ENCODE measurements around the gene APP. TPM values are rescaled to one million over a fixed set of nuclear protein-coding genes. Genes with fewer than 3 reads are reported as not detected.

Gene APP
- total RNA-seq, 1 donor from 2014 or later, result 674 TPM

DNA sequence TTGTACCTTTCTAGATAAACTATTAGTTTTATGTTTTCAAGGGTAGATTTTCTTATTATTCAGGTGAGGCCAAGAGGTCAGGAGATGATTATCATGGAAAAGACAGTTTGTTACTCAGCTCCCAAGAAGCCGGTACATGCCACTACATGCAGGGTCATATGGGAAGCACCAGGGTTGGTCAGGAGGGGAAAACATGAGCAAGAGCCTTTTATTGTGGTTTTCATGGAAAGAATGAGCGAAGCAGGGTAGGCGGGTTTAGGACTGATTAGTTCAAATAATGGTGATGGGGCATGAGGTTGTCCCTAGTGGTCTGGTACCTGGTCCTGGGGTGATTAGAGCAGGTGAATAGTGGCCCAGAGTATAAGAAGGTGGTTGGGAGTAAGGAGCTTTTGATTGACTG, 189.9 kb downstream of the APP start:
- no peak for DNase-seq (ENCODE audit: low spot score)

DNA sequence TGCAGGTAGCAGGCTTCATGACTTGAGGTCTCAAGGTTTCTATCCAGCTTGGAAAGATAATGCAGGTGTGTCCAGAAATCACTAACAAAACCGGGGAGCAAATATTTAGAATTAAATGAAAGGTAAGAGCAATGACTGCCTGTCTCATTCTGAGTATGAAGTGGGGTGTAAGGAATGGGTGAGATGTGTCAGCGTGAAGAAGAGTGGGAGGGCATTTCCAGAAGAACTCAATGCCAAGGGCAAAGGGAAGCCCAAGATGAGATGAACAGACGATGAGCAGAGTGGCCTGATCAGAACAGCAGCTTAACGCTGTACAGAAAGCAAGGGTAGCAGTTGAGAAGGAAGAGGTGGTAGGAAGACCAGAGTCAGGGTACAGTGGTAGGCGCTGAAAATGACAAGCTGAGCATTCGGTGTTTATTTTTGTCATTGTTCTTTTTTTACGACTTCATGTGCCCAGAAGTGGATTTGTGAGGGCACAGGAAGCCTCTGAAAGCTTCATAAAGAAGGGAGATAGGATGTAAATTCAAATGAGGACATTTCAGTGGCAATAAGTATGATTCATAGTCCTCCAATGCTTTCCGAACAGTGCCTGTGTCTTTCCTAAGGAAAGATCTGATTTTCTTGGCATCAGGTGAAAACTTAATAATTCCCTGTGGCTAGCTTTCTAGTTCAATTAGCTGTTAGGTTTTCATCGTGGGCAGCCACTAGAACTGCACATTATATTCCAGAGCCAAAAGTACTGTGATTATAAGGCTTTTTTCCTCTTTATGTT, 190.5 kb downstream of the APP start:
- DNase-seq (ENCODE audit: low spot score), result no peak

DNA sequence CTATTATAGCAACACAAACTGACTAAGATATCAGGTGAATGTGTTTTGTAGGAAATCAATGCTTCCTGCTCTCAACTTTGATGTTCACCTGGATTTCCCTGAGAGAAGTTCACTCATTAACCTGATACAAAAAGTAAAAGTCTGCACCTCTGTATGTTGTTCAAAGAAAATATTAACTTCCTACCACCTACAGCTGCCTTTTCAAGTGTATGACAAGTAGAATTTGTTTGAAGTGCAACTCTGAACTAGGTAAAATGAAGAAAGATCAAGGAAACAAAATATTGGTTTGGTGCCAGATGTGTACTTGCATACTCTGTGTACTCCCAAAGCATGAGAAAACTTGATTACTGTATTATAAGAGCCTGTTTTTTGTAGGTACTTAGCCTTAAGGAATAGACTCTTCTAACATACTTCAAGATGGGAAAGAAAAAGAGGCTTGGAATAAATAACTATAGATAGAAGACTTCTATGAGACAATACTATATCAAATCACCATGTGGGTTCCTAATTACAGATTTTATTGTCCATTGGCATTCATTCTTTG, 193.4 kb downstream of the APP start:
- no peak for DNase-seq (ENCODE audit: low spot score)

DNA sequence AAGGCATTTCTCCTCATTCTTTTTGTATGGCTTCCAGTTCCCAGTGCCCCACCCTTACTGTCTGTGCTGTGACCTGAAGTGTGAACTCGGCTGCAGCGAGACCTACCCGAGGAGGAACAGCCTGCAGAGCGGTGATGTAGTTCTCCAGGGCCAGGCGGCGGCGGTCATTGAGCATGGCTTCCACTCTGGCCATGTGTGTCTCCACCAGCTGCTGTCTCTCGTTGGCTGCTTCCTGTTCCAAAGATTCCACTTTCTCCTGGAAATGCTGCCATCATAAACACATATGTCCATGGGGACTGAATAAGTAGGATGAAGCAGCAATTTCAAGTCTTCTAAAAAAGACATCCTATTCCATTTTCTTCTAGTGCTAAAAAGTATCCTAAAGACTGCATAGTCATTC, 195.6 kb downstream of the APP start:
- no peak for DNase-seq (ENCODE audit: low spot score)

DNA sequence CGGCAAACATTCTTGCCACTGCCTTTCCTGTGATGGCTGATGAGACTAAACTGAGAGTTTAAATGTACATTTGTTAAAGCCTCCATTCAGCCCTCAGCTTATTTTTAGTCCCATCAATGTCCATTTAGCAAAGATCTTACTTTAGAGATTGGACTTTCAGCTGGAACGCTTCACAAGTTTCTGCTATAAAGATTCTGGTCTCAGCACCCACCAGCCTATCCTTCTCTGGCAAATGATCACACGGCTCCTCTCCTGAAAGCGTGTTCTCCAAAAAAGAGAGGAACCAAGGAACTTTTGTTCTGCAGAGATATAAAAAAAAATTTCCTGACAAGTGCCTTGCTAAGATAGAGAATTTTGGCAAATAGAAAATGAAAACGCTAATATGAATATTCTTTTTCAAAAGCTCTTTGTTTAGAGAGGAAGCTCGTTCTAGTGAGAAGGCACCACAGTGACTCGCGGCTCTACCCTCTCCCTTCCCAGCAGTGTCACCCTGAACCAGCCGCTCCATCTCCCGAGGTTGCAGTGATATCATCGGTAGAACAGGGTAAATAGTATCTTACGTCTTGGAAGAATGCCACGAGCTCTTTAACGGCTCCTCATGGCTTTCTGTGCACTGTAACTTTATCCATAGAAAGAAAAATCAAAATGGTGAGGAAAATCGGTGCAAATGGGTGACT, 200.2 kb downstream of the APP start:
- DNase-seq (ENCODE audit: low spot score), result peak; percentile 84

DNA sequence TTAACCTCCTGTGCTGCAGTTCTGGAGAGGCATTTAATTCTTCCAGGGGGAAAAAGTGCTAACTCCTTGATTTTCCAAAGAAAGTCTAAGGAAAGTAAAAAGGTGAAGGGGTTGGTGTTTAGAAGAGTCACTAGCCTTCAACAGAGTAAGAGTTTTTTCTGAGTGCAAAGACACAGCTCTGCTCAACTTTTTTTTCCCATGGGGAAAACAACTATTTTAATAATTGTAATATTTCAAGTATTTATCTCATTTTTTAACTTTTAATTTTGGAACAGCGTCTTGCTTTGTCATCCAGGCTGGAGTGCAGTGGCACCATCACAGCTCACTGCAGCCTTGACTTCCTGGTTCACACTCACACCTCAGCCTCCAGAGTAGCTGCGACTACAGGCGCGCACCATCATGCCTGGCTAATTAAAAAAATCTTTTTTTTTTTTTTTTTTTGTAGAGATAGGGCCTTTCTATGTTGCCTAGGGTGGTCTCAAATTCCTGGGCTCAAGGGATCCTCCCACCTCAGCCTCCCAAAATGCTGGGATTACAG, 202.6 kb downstream of the APP start:
- DNase-seq (ENCODE audit: low spot score), result no peak

DNA sequence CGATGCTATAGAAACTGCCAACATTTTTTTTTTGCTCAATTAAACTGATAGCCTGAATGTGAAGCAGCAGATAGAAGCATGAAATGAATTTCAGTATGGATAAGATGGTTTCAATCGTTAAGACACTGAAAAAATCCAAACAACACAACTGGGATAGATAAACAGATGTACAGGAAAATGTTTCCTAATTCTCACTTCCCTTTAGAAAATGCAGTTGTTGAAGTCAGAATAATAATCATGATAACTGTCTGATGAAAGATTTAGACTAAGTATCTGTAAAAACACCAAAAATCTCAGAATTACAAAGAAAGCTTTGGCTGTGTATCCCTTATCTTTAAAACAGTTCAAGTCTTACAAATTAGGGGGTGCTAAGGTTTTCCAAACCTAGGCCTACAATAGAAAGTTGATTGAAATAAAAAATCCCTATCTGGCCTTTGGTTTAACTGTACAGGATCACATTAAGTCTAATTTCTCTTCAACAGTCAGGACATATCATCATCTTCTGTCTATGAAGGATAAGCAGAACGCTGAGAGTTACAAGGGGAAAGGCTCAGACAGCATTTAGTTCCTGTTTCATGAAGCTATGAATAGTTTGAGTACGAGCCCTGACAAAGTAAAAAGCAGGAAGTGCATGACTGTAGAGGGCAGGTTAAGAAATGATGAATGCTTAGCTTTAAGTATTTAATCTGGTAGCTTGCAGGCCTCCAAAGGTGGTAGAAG, 203.2 kb downstream of the APP start:
- peak; percentile 86 for DNase-seq (ENCODE audit: low spot score)

DNA sequence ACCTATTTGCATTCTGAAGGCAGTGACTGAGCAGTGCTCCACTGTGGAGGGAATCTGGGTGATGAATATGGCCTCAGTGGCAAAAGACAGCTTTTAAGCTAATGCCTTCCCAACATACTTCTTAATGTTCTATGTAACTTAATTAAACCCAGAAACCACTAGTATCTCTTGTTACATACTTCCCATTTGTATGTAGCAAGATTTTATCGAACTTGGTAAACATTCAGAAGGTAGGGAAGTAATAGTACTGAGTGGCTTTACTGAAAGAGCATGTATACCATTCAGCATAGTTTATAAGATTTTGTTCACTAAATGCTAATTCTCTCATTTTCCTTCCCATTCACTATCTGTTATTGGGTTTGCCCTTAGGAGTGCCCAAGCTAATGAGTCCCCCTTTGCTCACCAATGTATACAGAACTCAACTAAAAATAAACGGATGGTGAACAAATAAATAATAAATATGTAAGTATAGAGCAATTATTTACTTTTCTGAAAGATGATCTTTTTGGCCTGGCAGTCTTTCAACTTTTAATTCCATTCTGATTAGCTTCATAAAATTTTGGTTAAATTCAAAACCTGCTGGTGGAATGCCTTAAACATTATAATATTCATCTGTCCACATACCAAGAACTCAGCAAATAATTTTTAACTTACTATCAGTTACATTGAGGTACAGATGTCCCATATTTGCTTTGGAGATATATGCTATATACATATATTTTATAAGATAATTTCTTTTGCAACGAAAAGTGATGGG, 204.4 kb downstream of the APP start:
- DNase-seq (ENCODE audit: low spot score), result no peak

DNA sequence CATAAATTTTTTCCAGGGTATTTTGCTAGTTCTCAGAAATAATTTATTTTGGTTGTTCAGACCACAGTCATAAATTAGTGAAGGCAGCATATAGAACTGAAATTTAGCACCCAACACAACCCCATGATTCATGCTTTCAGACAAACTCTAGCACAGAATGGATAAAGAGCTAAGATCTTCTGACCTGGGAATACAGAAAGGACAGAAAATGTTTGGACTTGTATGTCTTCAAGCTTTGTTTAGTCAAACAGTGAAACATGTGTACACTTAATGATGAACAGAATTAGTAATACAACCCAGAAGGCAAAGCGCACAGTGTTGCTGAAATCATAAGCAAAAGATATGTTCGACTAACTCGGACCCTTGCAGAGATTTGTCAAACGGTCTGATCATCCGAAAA, 205.6 kb downstream of the APP start:
- no peak for DNase-seq (ENCODE audit: low spot score)

DNA sequence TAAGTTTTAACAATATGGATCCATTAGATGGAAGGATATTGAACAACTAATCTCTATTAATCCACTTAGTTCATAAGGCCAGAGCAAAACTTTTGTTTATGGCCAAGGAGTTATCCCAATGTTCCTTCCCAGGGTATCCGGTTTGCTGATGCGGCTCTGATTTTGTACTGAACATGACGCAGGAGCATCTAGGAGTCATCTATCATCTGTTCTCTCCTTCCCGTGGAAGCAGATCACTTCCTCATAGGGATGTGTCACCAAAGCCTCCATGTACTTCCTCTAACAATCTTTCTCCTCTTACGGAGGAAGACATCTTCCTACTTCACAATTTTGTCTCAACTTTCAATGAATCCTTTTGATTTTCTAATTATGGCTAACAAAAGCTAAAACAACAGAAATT, 206.6 kb downstream of the APP start:
- no peak for DNase-seq (ENCODE audit: low spot score)

DNA sequence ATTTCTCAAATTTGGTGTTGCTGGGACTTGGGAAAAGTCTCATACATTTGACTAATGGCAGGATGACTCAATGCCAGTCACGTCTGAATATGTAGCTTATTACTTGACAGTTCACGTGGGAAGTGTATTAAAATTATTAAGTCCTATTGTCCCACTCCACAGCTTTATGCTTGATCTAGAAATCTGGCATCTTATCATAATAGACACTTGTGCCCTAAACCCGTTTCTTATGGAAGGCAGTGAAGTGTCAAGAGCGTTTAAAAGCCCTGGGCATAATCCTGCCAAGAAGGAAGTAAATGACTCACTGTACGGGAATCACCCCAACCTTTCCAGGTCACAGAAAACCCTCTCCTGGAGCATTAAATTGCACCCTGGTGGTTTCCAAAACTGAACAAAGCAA, 207.4 kb downstream of the APP start:
- DNase-seq (ENCODE audit: low spot score), result no peak

DNA sequence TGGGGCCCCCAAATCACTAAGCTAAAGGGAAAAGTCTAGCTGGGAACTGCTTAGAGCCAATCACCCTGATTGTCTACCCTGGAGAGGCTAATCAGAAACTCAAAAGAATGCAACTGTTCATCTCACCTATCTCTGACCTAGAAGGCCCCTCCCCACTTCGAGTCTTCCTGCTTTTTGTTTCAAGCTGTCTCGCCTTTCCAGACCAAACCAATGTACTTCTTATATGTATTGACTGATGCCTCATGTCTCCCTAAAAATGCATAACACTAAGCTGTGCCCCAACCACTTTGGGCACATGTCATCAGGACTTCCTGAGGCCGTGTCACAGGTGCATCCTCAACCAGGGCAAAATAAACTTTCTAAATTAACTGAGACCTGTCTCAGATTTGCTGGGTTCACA, 209.5 kb downstream of the APP start:
- DNase-seq (ENCODE audit: low spot score), result no peak

DNA sequence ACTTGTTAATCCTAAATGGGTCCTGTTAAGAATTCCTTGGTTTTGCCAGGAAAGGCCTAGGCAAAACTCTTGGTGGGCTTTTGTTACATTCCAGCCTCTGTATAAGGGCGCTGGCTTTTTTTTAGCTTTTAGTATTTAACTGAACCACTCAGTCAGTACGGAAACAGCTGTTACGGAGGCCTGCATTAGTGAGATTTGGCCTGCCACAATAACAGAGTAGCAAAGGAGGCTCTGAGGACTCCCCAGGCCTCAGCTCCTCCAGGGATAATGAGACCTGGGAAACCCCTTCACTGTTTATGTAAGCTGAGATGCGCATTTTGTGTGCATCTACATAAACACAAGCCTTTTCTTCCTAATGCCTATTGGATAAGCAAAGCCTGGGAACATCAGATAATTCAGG, 210.2 kb downstream of the APP start:
- peak; percentile 79 for DNase-seq (ENCODE audit: low spot score)

DNA sequence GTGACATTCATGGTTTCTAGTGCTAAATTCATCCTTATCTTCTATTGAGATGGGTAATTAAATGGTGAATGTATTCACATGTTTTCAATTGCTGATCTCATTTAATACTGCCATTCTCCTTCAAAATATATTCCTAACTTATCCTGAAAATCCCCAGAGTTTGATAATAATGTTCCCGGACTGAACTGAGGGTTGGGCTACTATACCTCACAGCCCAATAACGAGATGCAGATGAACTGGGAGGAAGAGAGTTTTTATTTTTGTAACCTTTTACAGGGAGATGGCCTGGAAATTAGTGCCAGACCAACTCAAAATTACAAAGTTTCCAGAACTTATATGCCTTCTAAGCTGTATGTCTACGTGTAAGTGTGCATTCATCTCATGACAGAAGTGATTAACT, 210.8 kb downstream of the APP start:
- DNase-seq (ENCODE audit: low spot score), result peak; percentile 73

DNA sequence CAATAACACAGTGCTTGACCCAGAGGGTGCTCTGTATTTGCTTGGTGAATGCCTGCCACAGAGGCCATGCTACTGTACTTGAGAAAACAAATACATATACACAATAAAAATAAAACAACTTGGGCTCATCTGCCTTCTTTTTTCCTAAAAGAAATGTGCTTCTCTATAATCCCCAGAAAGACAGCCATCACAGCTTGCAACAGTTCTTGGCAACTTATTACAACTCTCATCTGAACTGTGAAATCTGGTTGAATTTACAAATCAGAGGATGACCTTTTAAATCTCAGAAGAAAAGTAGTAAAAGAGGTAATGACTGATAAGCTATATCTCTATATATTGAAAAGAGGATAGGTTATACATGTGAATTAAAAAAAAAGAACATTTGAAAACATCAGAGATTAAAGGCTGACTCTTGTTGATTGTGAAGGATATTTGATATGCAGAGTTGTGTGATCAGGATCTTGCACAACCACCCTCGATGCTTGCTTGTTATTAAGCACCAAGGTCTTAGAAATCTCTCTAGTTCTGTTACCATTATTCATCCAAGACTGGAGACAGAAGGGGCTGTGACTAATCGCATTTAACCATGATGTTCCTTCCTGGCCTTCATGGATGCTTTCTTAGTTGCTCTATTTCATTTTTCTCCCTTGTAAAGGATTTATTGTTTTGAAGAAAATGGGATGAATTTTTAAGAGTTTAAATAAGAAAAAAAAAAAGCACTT, 213.4 kb downstream of the APP start:
- peak; percentile 57 for DNase-seq (ENCODE audit: low spot score)

DNA sequence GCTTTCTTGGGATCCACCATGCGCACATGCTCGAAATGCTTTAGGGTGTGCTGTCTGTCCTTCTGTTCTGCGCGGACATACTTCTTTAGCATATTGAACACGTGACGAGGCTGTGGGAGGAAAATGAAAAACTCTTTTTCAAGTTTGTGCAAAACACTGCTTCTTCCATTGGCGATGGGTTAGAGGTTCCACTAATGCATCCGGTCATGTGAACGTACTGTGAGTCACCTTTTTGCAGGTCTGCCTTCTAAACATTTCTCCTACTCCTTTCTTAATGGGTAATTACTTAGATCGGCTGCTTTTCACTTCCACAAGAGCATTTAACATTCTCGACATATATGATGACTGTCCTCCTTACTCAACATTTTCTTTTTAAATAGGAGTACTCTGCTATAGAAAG, 214.9 kb downstream of the APP start:
- no peak for DNase-seq (ENCODE audit: low spot score)

DNA sequence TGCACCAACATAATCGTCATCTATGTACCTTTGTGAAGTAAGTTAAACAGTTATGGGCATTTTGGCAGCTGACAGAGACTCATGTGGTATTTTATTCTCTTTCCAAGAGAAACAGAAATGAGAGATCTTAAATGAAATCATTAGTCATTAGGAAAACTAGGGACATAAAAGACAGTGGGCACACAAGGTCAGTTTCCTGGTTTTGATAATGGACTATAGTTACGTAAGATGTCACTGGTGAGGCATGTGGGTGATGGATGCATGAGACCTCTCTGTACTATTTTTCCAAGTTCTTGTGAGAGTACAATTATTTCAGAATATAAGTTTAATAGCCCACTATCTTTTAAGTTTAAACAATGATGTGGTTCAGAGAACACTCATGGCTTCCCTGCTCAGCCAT, 216.9 kb downstream of the APP start:
- DNase-seq (ENCODE audit: low spot score), result no peak

DNA sequence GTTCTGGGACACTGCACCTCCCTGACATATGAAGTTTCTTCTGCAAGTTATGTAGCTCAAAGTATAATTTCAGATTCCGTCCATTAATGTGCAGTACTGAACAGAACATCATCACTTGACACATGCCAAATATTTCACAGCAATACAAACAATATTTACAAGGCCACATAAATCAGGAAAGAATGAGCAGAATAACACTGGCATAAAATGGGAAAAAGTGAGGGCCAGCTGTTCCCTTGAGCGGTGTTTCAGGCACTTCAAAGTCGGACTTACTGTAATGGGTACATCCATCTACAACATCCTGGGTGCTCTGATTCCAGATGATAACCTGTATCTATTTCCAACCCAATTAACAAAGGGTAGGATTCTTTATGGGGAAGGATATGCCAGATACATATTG, 217.4 kb downstream of the APP start:
- no peak for DNase-seq (ENCODE audit: low spot score)

DNA sequence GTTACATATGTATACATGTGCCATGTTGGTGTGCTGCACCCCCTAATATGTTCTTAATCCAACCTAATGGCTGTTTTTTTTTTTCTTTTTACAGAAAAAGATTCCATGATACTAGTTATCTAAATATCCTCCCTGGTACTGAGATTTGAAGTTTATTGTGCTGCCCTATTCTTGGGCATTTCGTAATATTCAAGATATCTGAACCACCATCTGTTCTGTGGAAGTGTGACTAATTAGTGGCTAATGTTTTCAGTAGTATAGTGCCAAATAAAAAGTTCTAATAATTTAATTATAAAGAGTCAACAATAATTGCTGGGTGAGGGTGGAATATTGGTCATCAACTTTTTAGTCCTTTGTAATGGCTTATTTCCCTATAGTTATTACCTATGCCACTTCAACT, 218.3 kb downstream of the APP start:
- DNase-seq (ENCODE audit: low spot score), result no peak

DNA sequence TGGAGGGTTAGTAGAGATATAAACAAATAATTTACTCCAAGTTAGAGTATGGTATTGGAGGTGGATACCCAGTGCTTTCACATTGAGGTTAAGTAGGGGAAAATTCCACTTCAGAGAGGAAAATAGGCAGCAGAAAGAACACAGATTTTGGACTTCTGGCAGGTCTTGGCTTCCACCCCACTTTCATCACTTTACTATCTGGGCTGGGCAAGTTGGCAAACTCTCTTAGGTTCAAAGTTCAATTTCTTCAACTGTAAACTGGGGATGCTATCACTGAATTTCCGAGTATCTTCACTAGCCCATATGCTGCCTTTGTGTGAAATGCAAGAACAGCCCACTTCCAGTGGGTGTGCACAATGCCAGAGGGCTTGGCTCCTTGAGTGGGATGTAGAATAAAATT, 220.9 kb downstream of the APP start:
- DNase-seq (ENCODE audit: low spot score), result no peak

DNA sequence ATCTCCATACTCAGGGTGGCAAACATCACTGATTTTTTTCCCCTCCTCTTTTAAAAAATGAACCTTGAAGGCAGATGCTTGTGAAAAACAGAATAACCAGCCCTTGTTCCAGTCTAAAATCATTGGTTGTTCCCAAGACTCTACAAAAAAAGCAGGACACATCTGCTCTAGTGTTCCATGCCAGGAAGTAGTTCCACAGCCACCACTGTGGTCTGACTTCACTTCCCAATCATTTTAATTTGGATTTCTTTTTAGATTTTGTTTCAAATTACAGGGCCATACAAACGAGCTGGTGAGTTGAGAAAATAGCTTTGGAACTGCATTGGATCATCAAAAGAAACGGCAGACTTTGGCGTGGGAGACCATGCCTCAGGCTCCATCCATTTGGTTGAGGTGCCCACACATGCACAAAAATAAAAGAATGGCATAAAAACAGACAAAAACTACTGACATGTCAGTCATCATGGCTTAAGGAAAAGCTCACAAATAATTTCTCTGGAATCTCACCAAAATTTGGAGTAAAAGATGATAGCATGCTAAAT, 225.8 kb downstream of the APP start:
- no peak for DNase-seq (ENCODE audit: low spot score)
